Activated T-helper 2 cell treated with anti-CD3 and anti-CD28 coated beads, Interferon-gamma antibody, Interleukin-2, Interleukin-4, amounts not matched to agents 10 μg/mL and 5 μg/mL and 100 μg/mL, durations not matched to agents 14 hours and 24 hours and 36 hours (primary cell): ENCODE measurements around the gene PPP1R17. TPM values are rescaled to one million over a fixed set of nuclear protein-coding genes. Genes with fewer than 3 reads are reported as not detected.

Experiments
- DNase-seq: peaks from one replicate; pipeline ENCODE4 v3.0.0; 2021; ENCODE audit warnings: low spot score
- H3K27ac Mint-ChIP-seq: one replicate; pipeline ENCODE4 v1.8.0; 2021; ENCODE audit warnings: mixed read lengths
- H3K27me3 Mint-ChIP-seq: one replicate; pipeline ENCODE4 v1.8.0; 2021; ENCODE audit warnings: low read depth, mixed read lengths
- H3K36me3 Mint-ChIP-seq: one replicate; pipeline ENCODE4 v1.8.0; 2021; ENCODE audit warnings: low read depth, mixed read lengths
- H3K4me1 Mint-ChIP-seq: one replicate; pipeline ENCODE4 v1.8.0; 2021; ENCODE audit warnings: low read depth, mixed read lengths
- H3K4me3 Mint-ChIP-seq: one replicate; pipeline ENCODE4 v1.8.0; 2021; ENCODE audit warnings: low read depth, mild to moderate bottlenecking, moderate library complexity, mixed read lengths
- H3K9me3 Mint-ChIP-seq: one replicate; pipeline ENCODE4 v1.8.0; 2021; ENCODE audit warnings: mixed read lengths
- intact Hi-C: fragments of 100-400 bp; cut with micrococcal nuclease; formaldehyde crosslinking; loops from one replicate; pipeline ENCODE4 v1.15.1; 2023
- total RNA-seq: library from RNA; stranded (reverse); gene quantifications from 2 replicates; pipeline ENCODE4 v1.2.3, GENCODE V29; 2022

PPP1R17 gene
- total RNA-seq, 1 donor from 2014 or later = not detected

DNA sequence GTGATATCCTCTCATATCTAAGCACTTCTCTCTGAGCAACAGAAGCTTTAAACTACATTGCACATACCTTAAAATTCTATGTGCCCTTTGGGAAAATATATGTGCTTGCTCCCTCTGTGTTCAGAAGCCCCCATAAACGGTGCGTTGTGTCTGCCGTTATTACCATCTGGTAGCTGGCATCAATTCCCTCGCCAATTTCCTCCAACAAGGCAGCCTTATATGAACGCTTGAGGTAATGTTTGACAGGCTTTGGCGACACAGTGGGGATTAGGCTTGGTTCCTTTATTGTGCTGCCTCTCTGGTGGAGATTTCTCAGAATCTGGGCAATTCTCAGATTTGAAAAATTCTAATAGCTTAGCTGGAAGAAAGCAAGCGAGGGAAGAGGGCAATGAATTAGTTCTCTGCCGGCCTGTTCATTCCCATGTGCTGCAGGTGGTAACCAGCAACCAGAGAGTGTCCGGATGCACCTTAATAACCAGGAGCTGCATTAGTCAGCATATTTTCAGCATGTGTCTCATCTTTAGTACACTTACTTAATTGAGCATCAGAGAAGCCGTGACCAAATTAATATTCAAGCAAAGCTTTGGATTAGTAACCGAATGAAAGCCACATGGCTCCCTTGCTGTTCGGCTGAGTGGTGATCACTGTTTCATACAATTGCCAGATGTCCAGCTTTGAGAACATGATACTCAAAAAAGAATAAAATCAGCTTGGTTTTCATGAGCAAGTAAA is 7.3 kb upstream of the PPP1R17 start:
- no peak overlapping the region for H3K4me3 Mint-ChIP-seq
- H3K4me1 Mint-ChIP-seq = no peaks in the 10 kb centered on the region
- H3K27me3 Mint-ChIP-seq = no peaks in the 10 kb centered on the region
- H3K27ac Mint-ChIP-seq = no peak overlapping the region
- intact Hi-C loops = no loop called here
- no peaks in the 10 kb centered on the region for H3K9me3 Mint-ChIP-seq
- no peak for DNase-seq
- no peaks in the 10 kb centered on the region for H3K36me3 Mint-ChIP-seq

DNA sequence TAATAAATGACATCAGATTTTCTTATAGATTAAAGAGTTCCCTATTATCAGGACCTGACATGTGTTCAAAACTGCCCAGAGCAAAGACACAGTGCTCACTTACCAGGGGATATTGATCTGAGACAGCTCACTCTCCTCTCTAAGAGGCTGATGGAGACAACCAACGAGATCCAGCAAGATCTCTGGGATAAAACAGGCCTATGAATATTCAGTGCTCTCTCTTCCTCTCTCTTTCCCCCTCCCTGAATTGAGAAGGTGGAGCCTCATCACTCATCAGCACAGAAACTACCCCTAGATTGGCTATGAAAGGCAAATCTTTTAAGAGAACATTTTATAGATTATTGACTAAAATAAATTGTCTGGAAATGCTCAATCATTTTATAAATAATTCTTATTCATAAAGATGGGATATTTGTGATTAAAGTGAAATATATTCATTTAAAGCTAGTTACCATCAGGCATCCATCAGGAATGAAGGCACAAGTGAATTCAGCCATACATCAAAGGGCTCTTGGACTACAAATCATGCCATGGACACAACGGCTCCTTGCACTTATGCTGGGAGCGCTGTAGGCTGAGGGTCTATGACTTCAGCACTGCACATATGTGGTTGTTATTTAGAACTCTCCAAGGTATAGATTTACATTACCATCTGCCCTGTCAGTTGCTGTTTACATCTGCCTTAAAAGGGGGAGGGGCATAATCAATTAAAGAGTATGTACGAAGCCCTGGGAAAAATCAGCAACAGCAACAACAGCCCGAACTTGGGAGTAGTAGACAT is 3.4 kb upstream of the PPP1R17 start:
- Mint-ChIP-seq H3K27me3 (no peaks in the 10 kb centered on the region), H3K4me1 (no peaks in the 10 kb centered on the region), H3K27ac (no peak overlapping the region), H3K36me3 (no peaks in the 10 kb centered on the region), H3K9me3 (no peaks in the 10 kb centered on the region), H3K4me3 (no peak overlapping the region)
- DNase-seq = no peak
- intact Hi-C loops = no loop called here

DNA sequence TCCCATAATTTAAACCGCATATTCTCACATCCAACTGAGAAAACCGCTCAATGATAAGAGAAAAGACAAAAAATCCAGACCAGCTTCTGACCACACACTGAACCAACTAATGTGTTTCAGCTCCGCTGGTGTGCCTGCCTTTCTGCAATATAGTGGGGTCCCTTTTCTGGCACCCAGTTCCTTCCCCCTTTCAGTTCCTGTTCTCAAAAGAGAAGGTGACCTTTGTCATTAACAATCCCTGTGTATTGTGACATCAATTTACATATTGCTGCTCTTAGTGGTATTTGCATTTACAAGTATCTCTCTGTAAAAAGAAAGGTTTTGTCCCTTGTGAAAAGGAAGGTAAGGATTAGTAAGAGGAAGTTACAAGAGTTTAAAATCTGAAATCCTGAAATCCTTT is 1.4 kb downstream of the PPP1R17 start:
- Mint-ChIP-seq H3K27ac (no peak overlapping the region), H3K27me3 (no peaks in the 10 kb centered on the region), H3K36me3 (no peaks in the 10 kb centered on the region), H3K9me3 (no peaks in the 10 kb centered on the region), H3K4me1 (no peaks in the 10 kb centered on the region), H3K4me3 (no peak overlapping the region)
- DNase-seq = no peak
- intact Hi-C loops = no loop called here

DNA sequence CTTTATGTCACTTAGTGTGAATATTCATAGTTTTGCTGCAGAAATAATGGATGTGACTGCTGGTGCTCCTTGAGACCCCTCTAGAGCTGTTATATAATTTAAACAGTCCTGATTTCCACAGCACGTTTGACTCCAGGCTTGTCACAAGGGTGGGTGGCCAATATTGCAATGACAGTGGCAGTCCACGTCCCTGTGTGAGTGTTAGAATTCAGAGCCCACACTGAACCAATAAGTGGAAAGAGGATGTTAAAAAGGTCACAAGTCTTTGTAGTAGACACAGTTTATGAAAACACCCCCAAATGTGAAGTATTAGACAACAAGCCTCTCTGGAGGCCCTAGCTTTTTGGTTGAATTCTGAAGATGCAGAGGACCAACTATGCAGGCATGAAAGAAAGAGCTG is 2.0 kb downstream of the PPP1R17 start:
- Mint-ChIP-seq H3K4me3 (no peak overlapping the region), H3K27me3 (no peaks in the 10 kb centered on the region), H3K27ac (no peak overlapping the region), H3K36me3 (no peaks in the 10 kb centered on the region), H3K9me3 (no peaks in the 10 kb centered on the region), H3K4me1 (no peaks in the 10 kb centered on the region)
- DNase-seq = no peak
- intact Hi-C loops = no loop called here

DNA sequence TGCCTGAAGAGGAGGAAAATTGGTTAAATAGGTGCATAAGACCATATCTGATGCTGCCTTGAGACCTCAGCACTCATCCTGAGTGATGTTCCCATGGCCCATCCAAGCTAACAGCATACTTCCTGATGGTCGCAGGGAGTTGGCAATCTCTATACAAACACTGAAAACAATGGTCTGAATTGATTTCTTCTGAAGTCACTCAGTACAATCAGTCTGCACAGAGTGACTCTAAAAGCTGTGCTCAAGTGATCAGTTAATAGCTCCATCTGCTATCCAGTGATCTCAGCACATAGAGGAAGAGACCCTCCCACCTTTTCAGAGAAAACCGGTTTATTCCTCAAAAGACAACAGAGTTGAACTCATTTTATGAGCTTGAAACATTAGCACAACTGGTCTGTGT is 3.9 kb downstream of the PPP1R17 start:
- Mint-ChIP-seq H3K27me3 (no peaks in the 10 kb centered on the region), H3K4me1 (no peaks in the 10 kb centered on the region), H3K27ac (no peak overlapping the region), H3K36me3 (no peaks in the 10 kb centered on the region), H3K4me3 (no peak overlapping the region), H3K9me3 (no peaks in the 10 kb centered on the region)
- intact Hi-C loops = no loop called here
- DNase-seq = no peak

DNA sequence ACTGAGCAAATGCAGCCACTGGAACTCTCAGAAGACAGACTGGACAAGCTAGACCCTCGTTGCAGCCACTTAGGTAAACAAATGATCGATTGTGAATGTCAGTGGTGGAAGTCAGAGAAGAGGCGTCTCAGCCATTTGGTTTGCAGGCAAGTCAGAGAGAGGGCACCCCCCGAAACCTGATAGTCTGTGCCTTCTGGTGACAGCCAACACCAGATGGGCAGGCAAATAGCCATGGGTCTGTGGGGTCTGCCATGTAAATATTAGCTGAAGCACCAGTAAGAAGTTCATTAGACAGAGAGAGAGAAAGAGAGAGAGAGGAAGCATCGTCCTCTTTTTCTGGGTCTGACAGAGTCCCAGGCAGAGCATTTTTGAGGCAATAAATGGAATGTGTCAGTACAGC is 5.4 kb downstream of the PPP1R17 start:
- H3K4me3 Mint-ChIP-seq = no peak overlapping the region
- intact Hi-C loops = no loop called here
- no peaks in the 10 kb centered on the region for H3K9me3 Mint-ChIP-seq
- no peaks in the 10 kb centered on the region for H3K36me3 Mint-ChIP-seq
- no peaks in the 10 kb centered on the region for H3K4me1 Mint-ChIP-seq
- DNase-seq = no peak
- H3K27me3 Mint-ChIP-seq = no peaks in the 10 kb centered on the region
- H3K27ac Mint-ChIP-seq = no peak overlapping the region

DNA sequence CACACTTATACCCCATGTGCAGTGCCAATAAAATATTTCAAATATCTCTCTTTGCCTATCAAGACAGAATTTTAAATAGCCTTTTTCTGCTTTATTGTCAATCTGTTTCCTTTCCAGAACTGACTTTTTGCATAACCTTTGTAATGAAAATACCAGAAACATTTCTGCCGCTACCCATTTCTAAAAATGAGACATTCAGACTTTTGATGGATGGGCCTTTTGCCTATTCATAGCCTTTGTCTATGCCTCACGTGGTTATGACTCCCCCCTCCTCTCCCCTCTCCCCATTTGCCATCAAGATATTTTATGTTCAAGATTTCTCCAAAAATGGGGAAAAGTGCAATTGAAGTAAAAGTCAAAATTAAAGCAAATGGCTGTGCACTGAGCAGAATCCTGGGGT is 5.9 kb downstream of the PPP1R17 start:
- H3K36me3 Mint-ChIP-seq = no peaks in the 10 kb centered on the region
- DNase-seq = no peak
- intact Hi-C loops = no loop called here

DNA sequence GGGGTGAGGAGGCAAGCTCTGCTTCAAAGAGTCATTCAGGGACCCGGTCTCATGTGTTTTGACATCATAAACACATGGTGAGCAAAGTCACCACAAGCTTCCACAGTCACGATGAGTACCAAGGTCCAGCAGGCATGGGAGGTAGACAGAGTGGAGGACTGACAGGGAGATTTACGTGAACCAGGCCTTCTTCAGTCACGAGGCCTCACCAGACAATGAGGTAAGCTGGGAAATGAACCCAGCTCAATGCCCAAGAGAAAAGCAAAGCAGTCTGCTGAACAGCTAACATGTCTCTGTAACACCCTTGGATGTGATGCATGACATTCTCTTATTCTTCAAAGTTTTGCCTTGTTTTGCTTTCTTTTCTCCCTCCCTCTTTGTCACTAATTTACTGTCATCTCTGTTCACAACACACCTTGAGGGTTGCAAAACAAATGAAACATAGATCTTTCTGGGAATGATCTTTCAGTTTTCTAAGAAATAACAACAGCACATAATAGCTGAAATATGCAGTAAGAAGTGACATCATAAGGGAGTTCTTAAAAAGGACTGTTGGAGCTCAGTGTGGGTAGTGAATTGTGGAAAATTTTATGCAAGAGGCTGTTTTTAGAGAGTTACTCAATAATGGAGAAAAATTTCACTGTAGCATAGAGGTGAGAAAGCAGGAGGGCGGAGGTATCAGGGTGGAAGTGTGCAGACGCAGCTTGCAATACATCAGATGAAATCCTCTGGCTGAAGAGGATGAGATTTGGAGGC is 9.0 kb downstream of the PPP1R17 start:
- no peaks in the 10 kb centered on the region for H3K27me3 Mint-ChIP-seq
- H3K36me3 Mint-ChIP-seq = no peaks in the 10 kb centered on the region
- DNase-seq = no peak
- intact Hi-C loops = no loop called here
- H3K4me1 Mint-ChIP-seq = no peaks in the 10 kb centered on the region
- H3K9me3 Mint-ChIP-seq = no peaks in the 10 kb centered on the region
- no peak overlapping the region for H3K4me3 Mint-ChIP-seq
- H3K27ac Mint-ChIP-seq = no peak overlapping the region

More for the DNA sequence above, 5.9 kb downstream of the PPP1R17 start:
- H3K4me3 Mint-ChIP-seq = no peak overlapping the region
- H3K27ac Mint-ChIP-seq = no peak overlapping the region
- no peaks in the 10 kb centered on the region for H3K4me1 Mint-ChIP-seq
- no peaks in the 10 kb centered on the region for H3K9me3 Mint-ChIP-seq
- no peaks in the 10 kb centered on the region for H3K27me3 Mint-ChIP-seq

DNA sequence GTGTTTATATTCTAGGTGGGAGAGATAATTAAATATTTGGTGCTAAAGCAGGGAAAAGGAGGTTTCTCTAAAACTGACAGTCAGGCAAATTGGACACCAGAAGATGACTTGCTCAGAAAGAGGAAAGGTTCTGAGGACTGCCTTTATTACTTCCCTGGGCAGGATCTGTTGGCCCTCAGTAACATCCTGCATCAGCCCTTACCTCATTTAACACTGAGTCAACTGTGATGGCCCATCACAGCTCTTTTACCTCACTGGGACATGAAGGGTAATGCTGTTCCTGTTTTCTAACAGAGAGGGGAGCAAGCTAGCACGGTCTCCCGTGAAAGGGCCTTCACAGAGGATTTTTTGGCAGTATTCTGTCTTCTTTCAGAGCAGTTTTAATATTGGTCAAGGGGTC is 12.0 kb downstream of the PPP1R17 start:
- Mint-ChIP-seq H3K9me3 (no peaks in the 10 kb centered on the region), H3K4me3 (no peak overlapping the region), H3K27ac (no peak overlapping the region), H3K27me3 (no peaks in the 10 kb centered on the region), H3K4me1 (no peaks in the 10 kb centered on the region), H3K36me3 (no peaks in the 10 kb centered on the region)
- DNase-seq = no peak
- intact Hi-C loops = no loop called here

DNA sequence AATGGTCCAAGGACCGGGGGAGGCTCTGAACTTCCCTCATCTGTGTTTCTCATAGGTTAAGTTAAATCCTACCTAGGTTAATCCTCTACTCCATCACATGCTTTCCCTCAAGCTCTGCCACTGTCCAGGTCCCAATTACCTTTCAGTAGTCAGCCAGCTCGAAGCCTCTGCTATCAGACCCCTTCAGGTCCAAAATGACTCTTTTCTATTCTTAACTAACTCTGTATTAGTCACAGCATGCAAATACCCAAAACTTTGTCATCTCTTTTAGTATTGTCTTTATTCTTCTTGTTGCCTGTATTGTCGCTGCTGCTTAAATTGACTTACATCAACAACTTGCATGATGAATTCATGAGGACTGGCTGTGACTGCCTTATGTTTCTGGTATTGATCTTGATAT is 15.3 kb downstream of the PPP1R17 start:
- Mint-ChIP-seq H3K4me3 (no peak overlapping the region), H3K9me3 (no peaks in the 10 kb centered on the region), H3K27me3 (no peaks in the 10 kb centered on the region), H3K27ac (no peak overlapping the region), H3K36me3 (no peaks in the 10 kb centered on the region), H3K4me1 (no peaks in the 10 kb centered on the region)
- intact Hi-C loops = no loop called here
- no peak for DNase-seq

DNA sequence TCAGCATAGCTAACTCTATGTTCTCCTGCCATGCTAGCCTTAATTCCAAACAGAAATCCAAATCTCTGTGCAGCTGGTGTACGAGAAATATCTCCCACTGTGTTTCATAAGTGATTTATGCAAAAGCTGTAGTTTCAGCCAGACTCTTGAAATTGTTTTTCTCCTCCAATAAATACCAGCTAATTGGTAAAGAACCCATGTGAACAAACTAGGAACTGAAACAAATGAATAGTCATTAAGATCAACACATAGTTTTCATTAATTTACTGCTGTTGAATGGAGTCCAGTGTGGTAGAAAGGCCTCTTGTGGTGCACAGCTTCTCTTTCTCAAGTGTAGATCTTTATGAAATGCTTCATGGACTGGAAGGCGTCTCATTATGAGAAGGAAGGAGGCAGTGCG is 18.4 kb downstream of the PPP1R17 start:
- intact Hi-C loops = no loop called here
- Mint-ChIP-seq H3K4me3 (no peak overlapping the region), H3K27me3 (no peaks in the 10 kb centered on the region), H3K9me3 (no peaks in the 10 kb centered on the region), H3K4me1 (no peaks in the 10 kb centered on the region), H3K27ac (no peak overlapping the region), H3K36me3 (no peaks in the 10 kb centered on the region)
- DNase-seq = no peak

DNA sequence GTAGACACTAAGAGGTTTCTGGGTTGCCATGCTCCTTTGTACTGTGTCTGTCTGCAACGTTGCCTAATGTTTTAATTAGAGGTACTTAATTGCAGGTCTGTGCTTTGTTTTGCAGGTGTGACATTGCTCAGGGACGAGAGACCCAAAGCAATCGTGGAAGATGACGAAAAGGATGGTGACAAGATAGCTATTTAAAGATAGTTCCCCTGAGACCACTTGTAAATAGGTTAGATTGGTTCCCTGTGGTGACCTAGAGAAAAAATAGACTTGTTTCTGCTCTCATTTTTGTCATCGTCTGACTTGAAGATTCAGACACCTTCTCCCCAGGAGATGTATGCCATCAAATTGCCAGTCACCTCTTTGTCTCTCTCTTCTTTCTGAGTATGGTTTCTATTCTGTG is 20.1 kb downstream of the PPP1R17 start:
- Mint-ChIP-seq H3K4me1 (no peaks in the 10 kb centered on the region), H3K36me3 (no peaks in the 10 kb centered on the region), H3K4me3 (no peak overlapping the region), H3K27ac (no peak overlapping the region), H3K9me3 (no peaks in the 10 kb centered on the region), H3K27me3 (no peaks in the 10 kb centered on the region)
- DNase-seq = no peak
- intact Hi-C loops = no loop called here

DNA sequence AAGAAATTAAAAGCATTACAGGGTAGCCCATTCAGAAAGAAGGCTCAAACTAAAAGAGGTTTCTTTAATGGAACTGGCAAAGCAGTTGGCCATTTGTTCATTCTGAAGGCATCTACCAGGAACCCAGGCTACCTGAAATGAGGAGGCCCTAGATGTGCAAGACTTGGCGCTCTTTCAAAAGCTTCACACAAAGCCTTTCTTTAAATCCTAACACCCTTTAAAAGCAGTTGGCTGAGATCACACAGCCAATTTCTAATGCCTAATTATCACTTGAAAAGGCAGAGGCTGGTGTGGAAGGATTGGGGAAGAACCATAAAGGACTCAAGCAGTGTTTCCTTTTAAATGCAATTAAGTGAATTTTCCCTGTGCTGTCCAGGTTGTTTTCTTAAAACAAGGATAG is 23.2 kb downstream of the PPP1R17 start:
- Mint-ChIP-seq H3K4me1 (no peaks in the 10 kb centered on the region), H3K9me3 (no peaks in the 10 kb centered on the region), H3K27me3 (no peaks in the 10 kb centered on the region), H3K27ac (no peak overlapping the region), H3K4me3 (no peak overlapping the region), H3K36me3 (no peaks in the 10 kb centered on the region)
- DNase-seq = no peak
- intact Hi-C loops = no loop called here
